HG02571 (cell line): Measurements from ENCODE around the gene CRYL1.

Experiments
- ATAC-seq: cut with Tn5 transposase; IDR thresholded peaks from one replicate; pipeline ENCODE4 v1.9.1; 2021; ENCODE audit warnings: mild to moderate bottlenecking, moderate library complexity; ENCODE audit not compliant: unreplicated experiment

The CRYL1 gene

DNA sequence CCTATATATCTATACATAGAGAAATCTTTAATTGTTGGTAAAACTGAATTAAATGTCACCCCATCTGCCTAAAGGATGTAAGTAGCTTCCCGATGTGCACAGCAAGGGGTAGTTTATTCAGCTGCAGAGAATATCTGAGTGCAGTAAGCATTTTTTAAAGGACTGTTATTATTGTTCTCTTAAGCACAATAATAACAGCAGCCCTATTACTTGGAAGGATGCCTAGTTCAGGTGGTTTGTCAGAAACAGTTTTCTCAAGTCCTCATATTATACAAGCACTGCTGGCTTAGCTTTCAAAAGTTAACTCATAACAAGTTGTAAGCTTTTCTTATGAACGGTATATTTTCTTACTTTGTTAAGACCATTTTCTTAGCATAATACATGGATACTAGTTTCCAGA, 142.6 kb downstream of the CRYL1 start:
- no peak for ATAC-seq

DNA sequence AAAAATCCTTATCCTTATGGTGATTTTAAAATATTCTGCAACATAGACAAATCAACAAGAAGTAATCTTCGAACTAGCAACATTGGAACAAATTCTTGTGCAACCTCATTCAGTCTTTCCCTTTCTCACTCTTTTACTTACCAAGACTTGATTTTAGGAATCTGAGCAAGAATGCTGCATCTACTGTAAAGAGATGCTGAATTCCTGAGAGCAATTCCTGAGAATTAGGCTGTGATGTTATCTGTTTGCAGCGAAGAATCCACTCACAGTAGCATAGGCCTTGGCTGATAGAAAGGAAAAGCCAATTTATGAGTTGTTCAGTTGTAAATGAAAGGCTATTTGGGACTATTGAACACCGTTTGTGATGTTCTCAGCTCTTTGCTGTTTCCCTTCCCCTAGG, 144.3 kb downstream of the CRYL1 start:
- no peak for ATAC-seq

DNA sequence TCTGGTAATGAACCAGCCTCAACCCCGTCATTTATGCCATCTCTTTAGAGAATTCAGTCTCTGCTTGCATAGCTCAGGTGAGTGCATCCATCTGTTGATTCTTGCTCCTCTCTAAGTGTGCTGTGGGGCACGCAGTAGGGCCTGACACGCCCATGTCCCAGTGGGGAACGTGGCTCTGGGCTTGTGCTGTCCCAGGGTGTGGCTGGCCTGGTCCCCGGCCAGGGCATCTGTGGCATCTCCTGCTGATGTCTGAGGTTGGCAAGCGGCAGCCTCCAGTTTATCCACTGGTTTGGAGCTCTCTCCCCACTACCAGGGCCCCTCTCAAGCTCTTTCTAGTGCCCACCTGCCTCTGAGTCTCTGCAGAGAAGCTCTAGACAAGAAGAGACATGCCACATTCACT, 146.9 kb downstream of the CRYL1 start:
- ATAC-seq = no peak

DNA sequence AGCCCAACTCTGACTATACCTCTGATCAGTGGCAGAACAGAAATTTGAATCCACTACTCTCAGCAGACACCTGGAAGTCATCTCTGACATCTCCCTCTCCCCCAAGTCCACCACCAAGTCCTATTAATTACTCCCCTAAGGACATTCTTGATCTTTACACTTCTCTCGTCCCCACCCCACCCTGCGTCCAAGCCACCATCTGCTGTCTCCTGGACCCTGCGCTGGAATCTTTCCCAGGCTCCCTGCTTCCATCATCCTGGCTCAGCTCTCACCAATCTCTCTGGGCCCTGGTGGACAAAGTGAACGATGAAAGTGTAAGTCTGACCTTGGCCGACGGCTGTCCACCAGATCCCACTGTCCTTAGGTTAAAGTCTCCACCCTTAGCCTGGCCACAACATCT, 147.9 kb downstream of the CRYL1 start:
- ATAC-seq = no peak

- ATAC-seq = no peak
Measured at GRCh38 chr13:20375871-20376270, 149.8 kb downstream of the CRYL1 start.

DNA sequence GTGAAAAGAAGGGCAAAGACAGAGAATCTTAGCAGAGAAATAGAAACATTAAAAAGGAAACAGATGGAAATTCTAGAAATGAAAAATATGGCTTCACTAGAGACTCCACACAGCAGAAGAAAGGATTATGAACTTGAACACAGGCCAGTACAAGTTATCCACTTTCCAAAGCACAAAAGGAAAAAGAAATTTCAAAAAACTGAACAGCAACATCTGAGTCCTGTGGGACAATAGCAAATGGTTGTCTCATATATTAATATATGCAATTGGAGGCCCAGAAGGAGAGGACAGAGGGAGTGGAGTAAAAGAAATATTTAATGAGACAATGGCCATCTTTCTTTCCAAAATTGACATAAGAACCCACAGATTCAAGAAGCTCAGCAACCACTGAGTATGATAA, 151.8 kb downstream of the CRYL1 start:
- ATAC-seq = no peak

GRCh38 chr13:20371825-20372224, 153.8 kb downstream of the CRYL1 start:
- no peak for ATAC-seq

DNA sequence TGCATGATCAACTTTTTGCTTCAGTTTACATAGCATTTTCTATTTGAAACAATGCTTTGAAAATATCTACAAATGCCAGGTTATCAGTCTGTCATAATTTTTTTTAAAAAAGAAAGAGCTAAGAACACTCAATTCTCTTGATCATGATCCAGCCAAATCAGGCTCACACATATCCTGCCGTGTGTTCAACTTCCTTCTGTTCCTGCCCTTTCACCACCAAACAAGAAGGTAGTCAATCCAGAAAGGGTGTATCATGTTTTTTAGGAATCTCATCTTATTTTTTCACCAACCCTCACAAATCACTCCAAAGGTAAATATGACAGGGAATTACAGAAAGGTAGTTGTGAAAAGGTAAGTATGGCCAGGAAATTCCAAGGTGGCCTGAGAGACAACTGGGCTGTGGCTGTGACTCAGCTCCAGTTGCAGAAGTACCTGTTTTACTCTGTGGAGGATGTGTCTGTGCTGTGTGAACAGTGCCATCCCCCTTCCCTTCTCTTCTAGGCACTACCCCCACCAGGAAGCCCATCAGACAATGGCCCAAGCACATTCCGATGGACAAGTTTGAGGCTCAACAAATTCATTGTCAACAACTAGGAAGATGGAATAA, 154.7 kb downstream of the CRYL1 start:
- ATAC-seq = no peak

- no peak for ATAC-seq
Measured at GRCh38 chr13:20369886-20370361, 155.7 kb downstream of the CRYL1 start.

- ATAC-seq = no peak
Measured at GRCh38 chr13:20366056-20366455, 159.6 kb downstream of the CRYL1 start.

DNA sequence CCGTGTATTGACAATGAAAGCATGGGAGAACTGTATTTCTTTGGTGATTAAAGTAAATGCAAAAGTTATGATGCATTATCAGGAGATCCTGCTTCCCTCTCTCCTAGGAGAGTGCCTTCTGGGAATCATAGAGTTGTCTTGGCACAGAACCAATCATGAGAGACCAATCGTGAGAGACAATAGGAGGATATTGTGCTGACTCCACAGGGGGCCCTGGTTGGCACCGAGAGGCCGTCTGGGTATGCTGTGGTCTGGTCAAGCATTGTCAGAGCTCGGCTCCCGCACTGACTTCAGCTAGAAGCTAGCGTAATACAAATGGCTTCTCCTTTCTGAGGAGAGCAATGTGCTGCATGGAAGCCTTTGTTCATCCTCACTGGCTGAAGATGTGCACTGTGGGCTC, 162.1 kb downstream of the CRYL1 start:
- no peak for ATAC-seq

DNA sequence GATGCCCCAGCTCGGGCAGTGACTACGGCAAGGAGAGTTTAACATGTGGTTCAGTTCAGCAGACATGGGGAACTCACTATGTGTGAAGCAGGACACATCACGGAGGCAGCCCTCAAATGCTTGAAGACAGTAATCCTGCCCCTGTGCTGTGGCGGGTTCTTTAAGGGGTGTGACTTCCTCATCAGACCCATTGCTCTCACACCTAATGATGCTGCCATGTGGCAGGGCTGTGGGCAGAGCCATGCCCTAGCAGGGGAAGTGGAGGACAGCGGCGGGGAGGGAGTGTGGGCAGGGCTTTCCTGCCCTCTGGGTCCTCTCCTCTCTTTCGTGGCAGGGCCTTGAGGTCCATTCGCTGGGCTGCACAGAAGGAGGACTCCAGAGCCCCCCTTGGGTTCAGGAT, 162.5 kb downstream of the CRYL1 start:
- no peak for ATAC-seq

- ATAC-seq = no peak
Measured at GRCh38 chr13:20362484-20363041, 163.1 kb downstream of the CRYL1 start.

DNA sequence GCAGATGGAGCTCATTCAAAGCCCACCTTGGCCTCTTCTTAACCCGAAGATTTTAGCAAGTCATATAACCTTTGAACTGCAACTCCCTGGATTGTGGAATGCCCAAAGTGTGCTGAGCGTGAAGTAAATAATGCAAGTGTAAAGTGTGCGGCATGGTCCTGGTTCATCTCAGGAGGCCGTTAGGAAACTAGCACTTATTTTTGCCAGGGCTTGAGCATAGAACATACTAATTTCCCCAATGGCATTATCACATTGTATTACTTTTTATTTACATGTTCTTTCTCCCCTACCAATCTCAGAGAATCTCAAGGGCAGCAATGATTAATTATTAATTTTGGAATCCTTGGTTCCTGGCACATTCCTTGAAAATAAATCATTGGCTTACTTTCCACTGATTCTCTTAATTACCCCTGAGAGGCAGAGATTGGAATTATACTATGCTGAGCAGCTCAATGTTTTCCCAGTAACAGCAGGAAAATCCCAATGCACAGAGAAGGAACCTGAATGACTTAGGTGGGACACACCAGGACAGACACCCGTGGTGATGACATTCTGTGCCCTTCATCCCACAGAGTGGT, 164.7 kb downstream of the CRYL1 start:
- no peak for ATAC-seq

GRCh38 chr13:20360041-20360491, 165.6 kb downstream of the CRYL1 start:
- ATAC-seq = no peak

GRCh38 chr13:20359335-20359734, 166.3 kb downstream of the CRYL1 start:
- no peak for ATAC-seq

GRCh38 chr13:20358022-20358421, 167.6 kb downstream of the CRYL1 start:
- ATAC-seq = no peak

DNA sequence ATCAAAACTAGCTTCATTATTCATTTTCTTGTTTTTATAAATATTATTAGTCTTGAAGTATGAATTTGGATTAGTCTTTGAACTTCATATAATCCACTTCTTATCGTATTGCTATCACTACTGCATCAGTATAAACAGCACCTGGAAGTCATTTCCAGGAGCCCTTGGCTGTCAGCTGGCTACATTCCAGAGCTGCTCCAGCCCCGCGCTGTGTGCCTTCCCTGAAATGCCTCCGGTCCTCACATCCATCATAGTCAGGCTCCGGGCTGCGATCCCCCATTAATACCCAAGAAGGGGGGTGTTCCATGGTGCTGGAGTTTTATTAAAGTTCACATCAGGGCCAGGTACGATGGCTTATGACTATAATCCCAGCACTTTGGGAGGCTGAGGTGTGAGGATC, 169.2 kb downstream of the CRYL1 start:
- no peak for ATAC-seq

- no peak for ATAC-seq
Measured at GRCh38 chr13:20354722-20355121, 170.9 kb downstream of the CRYL1 start.

- ATAC-seq = no peak
Measured at GRCh38 chr13:20353973-20354372, 171.7 kb downstream of the CRYL1 start.
